H1 (cell line): Measurements from ENCODE around the gene PIEZO1. TPM values are rescaled to one million over a fixed set of nuclear protein-coding genes. Genes with fewer than 3 reads are reported as not detected.

Source experiments
- CTCF ChIA-PET: fragments of 300-600 bp; sonication (Branson Sonifier 250); formaldehyde crosslinking; loops from one replicate; lab custom pipeline; 2021; ENCODE audit not compliant: partially characterized antibody; lab: Charles Lee
- POLR2A ChIA-PET: fragments of 300-600 bp; sonication (Branson Sonifier 250); formaldehyde crosslinking; loops from one replicate; lab custom pipeline; 2021; ENCODE audit warnings: inconsistent platforms; ENCODE audit not compliant: partially characterized antibody; lab: Charles Lee
- DNase-seq, 2 experiments: peaks; one replicate each; pipeline versions ENCODE4 v3.0.0 to v3.0.0-alpha.2; 2010 to 2022; ENCODE audit warnings: low spot score in 2 of 2, low read depth in 1 of 2, mixed read lengths in 1 of 2
- FAIRE-seq: peaks from 2 replicates; lab custom pipeline; 2011; peaks lifted over from hg19 to GRCh38; lab: Jason Lieb, UNC
- H2AFZ ChIP-seq: 2 replicates; pipeline ENCODE4 v1.8.1; 2012; ENCODE audit warnings: low read length, inconsistent platforms
- H2AK5ac ChIP-seq: 2 replicates; pipeline ENCODE4 v1.6.1; 2013; ENCODE audit warnings: low read depth, low read length
- H2BK120ac ChIP-seq: replicated peaks from 2 replicates; pipeline ENCODE3; 2013; ENCODE audit warnings: low read depth, low read length, inconsistent platforms
- H2BK12ac ChIP-seq: 2 replicates; pipeline ENCODE4 v1.6.1; 2013; ENCODE audit warnings: low read depth, low read length
- H2BK15ac ChIP-seq: 2 replicates; pipeline ENCODE4 v1.6.1; 2013; ENCODE audit warnings: low read length
- H2BK20ac ChIP-seq: 2 replicates; pipeline ENCODE4 v1.6.1; 2013; ENCODE audit warnings: low read length
- H2BK5ac ChIP-seq: 2 replicates; pipeline ENCODE4 v1.6.1; 2013; ENCODE audit warnings: low read depth, low read length
- H3K14ac ChIP-seq: 2 replicates; pipeline ENCODE4 v1.6.1; 2013; ENCODE audit warnings: inconsistent platforms; ENCODE audit not compliant: insufficient read length
- H3K18ac ChIP-seq: 2 replicates; pipeline ENCODE4 v1.6.1; 2013; ENCODE audit warnings: low read length; ENCODE audit errors: extremely low read depth
- H3K23ac ChIP-seq: 2 replicates; pipeline ENCODE4 v1.6.1; 2013; ENCODE audit warnings: inconsistent platforms; ENCODE audit not compliant: insufficient read length
- H3K23me2 ChIP-seq: 2 replicates; pipeline ENCODE4 v1.6.1; 2013; ENCODE audit warnings: low read depth, low read length
- H3K27ac ChIP-seq: 2 replicates; pipeline ENCODE4 v1.6.1; 2011; ENCODE audit warnings: low read depth, low read length, inconsistent platforms
- H3K27me3 ChIP-seq, 4 experiments: replicated peaks in 1 of 4; 1 replicate in 1 of 4; 2 replicates in 3 of 4; pipeline versions ENCODE4 v1.6.1 to v1.8.1; 2011 to 2013; ENCODE audit warnings: low read length in 3 of 4, mild to moderate bottlenecking in 3 of 4, inconsistent platforms in 2 of 4, mixed read lengths in 2 of 4, moderate library complexity in 1 of 4; ENCODE audit not compliant: control insufficient read depth in 3 of 4, insufficient read depth in 3 of 4; ENCODE audit errors: extremely low read depth in 1 of 4
- H3K36me3 ChIP-seq, 4 experiments: 2 replicates each; pipeline versions ENCODE4 v1.6.1 to v1.8.1; 2011 to 2013; ENCODE audit warnings: mild to moderate bottlenecking in 4 of 4, low read length in 3 of 4, moderate library complexity in 2 of 4, control low read depth in 1 of 4, inconsistent platforms in 1 of 4; ENCODE audit not compliant: insufficient read depth in 4 of 4, control insufficient read depth in 2 of 4
- H3K4ac ChIP-seq: replicated peaks from 2 replicates; pipeline ENCODE3; 2013; ENCODE audit warnings: low read length, low read depth, mixed read lengths, inconsistent platforms; ENCODE audit not compliant: insufficient read length
- H3K4me1 ChIP-seq, 4 experiments: replicated peaks in 1 of 4; 1 replicate in 1 of 4; 2 replicates in 3 of 4; pipeline versions ENCODE4 v1.6.1 to v1.8.1; 2011 to 2013; ENCODE audit warnings: low read length in 3 of 4, inconsistent platforms in 2 of 4, mixed read lengths in 1 of 4; ENCODE audit not compliant: insufficient read depth in 4 of 4, control insufficient read depth in 3 of 4
- H3K4me2 ChIP-seq, 2 experiments: 2 replicates each; pipeline versions ENCODE4 v1.6.1 to v1.8.1; 2011 to 2013; ENCODE audit warnings: low read depth in 2 of 2, low read length in 2 of 2, control low read depth in 1 of 2, inconsistent platforms in 1 of 2, mild to moderate bottlenecking in 1 of 2; ENCODE audit not compliant: insufficient read depth in 1 of 2
- H3K4me3 ChIP-seq, 4 experiments: fragments of 200-600, 300-600 bp in 1 of 4; sonication (generic), shearing (Covaris generic), sonication (Bioruptor Twin) in 1 of 4; 2 replicates each; pipeline versions ENCODE4 v1.5.1 to v1.8.1; 2011 to 2016; ENCODE audit warnings: low read length in 4 of 4, low read depth in 3 of 4, control low read depth in 2 of 4, inconsistent platforms in 2 of 4, mild to moderate bottlenecking in 2 of 4, mixed read lengths in 1 of 4, moderate library complexity in 1 of 4; ENCODE audit not compliant: insufficient read depth in 2 of 4; ENCODE audit errors: extremely low read depth in 1 of 4
- H3K56ac ChIP-seq: replicated peaks from 2 replicates; pipeline ENCODE3; 2013; ENCODE audit warnings: low read depth, mild to moderate bottlenecking, mixed read lengths, low read length, inconsistent platforms; ENCODE audit not compliant: insufficient read length
- H3K79me1 ChIP-seq: 2 replicates; pipeline ENCODE4 v1.6.1; 2013; ENCODE audit warnings: low read depth, low read length, control low read depth
- H3K79me2 ChIP-seq, 2 experiments: 2 replicates each; pipeline versions ENCODE4 v1.6.1 to v1.8.1; 2012 to 2013; ENCODE audit warnings: low read length in 2 of 2, mild to moderate bottlenecking in 2 of 2, inconsistent platforms in 1 of 2; ENCODE audit not compliant: insufficient read depth in 2 of 2, control insufficient read depth in 1 of 2
- H3K9ac ChIP-seq, 4 experiments: replicated peaks in 1 of 4; 1 replicate in 1 of 4; 2 replicates in 3 of 4; pipeline versions ENCODE4 v1.6.1 to v1.8.1; 2011 to 2013; ENCODE audit warnings: low read depth in 3 of 4, low read length in 3 of 4, control low read depth in 2 of 4, mild to moderate bottlenecking in 2 of 4, moderate library complexity in 2 of 4, inconsistent platforms in 1 of 4; ENCODE audit errors: extremely low read depth in 1 of 4
- H3K9me3 ChIP-seq, 2 experiments: 2 replicates each; pipeline versions ENCODE4 v1.6.1 to v1.8.1; 2012 to 2013; ENCODE audit warnings: mild to moderate bottlenecking in 2 of 2, moderate library complexity in 2 of 2, control low read depth in 1 of 2, inconsistent platforms in 1 of 2, low read depth in 1 of 2, low read length in 1 of 2, mixed read lengths in 1 of 2; ENCODE audit not compliant: insufficient read depth in 2 of 2
- H4K20me1 ChIP-seq, 2 experiments: replicated peaks in 1 of 2; 2 replicates each; pipeline versions ENCODE3 to v1.8.1; 2011 to 2013; ENCODE audit warnings: inconsistent platforms in 2 of 2, low read length in 2 of 2, mild to moderate bottlenecking in 1 of 2; ENCODE audit not compliant: insufficient read depth in 2 of 2, control insufficient read depth in 1 of 2
- H4K5ac ChIP-seq: 2 replicates; pipeline ENCODE4 v1.6.1; 2013; ENCODE audit warnings: low read length, low read depth, mixed read lengths, inconsistent platforms; ENCODE audit not compliant: insufficient read length
- H4K8ac ChIP-seq: 2 replicates; pipeline ENCODE4 v1.8.0; 2013; ENCODE audit warnings: mild to moderate bottlenecking, moderate library complexity, low read length, inconsistent platforms; ENCODE audit not compliant: insufficient read depth; ENCODE audit errors: extremely low read depth
- H4K91ac ChIP-seq: replicated peaks from 2 replicates; pipeline ENCODE3; 2013; ENCODE audit warnings: low read length, mixed read lengths, inconsistent platforms; ENCODE audit not compliant: insufficient read length
- ASH2L ChIP-seq: fragments of 200-600, 300-600 bp; sonication (generic); IDR thresholded peaks from one replicate; pipeline ENCODE4 v1.7.1; 2017; ENCODE audit warnings: low read length
- CEBPB ChIP-seq: IDR thresholded peaks from 2 replicates; pipeline ENCODE4 v1.6.1; 2012; ENCODE audit warnings: low read depth, low read length
- GTF2F1 ChIP-seq: IDR thresholded peaks from 2 replicates; pipeline ENCODE4 v1.6.1; 2012; ENCODE audit warnings: low read depth, low read length, improper control_type of control experiment, borderline replicate concordance
- HDAC2 ChIP-seq, 2 experiments: fragments of 300-600 bp in 1 of 2; sonication (generic) in 1 of 2; IDR thresholded peaks; 2 replicates each; pipeline ENCODE4 v1.6.1; 2011 to 2012; ENCODE audit warnings: low read depth in 2 of 2, low read length in 2 of 2, mild to moderate bottlenecking in 2 of 2, moderate library complexity in 2 of 2, borderline replicate concordance in 1 of 2, inconsistent platforms in 1 of 2
- JUND ChIP-seq: IDR thresholded peaks from 2 replicates; pipeline ENCODE4 v1.6.1; 2011; ENCODE audit warnings: mild to moderate bottlenecking, improper control_type of control experiment, low read length
- KDM5A ChIP-seq: fragments of 200-600 bp; IDR thresholded peaks from 2 replicates; pipeline ENCODE4 v1.7.1; 2012; ENCODE audit warnings: mild to moderate bottlenecking, low read length, inconsistent platforms, mixed read lengths
- SIN3A ChIP-seq, 2 experiments: IDR thresholded peaks in 1 of 2; conservative IDR thresholded peaks in 1 of 2; 2 replicates each; pipeline ENCODE4 v1.6.1; 2011 to 2012; ENCODE audit warnings: low read length in 2 of 2, improper control_type of control experiment in 1 of 2, low read depth in 1 of 2, mild to moderate bottlenecking in 1 of 2
- SIX5 ChIP-seq: IDR thresholded peaks from 2 replicates; pipeline ENCODE4 v1.6.1; 2011; ENCODE audit warnings: mild to moderate bottlenecking, low read depth, low read length
- SP1 ChIP-seq: IDR thresholded peaks from 2 replicates; pipeline ENCODE4 v1.6.1; 2011; ENCODE audit warnings: low read depth, low read length
- SRF ChIP-seq: IDR thresholded peaks from 2 replicates; pipeline ENCODE4 v1.6.1; 2011; ENCODE audit warnings: mild to moderate bottlenecking, low read depth, low read length, moderate library complexity
- SUZ12 ChIP-seq: fragments of 200-600 bp; sonication (generic); IDR thresholded peaks from 2 replicates; pipeline ENCODE4 v1.6.1; 2012; ENCODE audit warnings: mild to moderate bottlenecking, inconsistent platforms, low read length, moderate library complexity, mixed read lengths
- WGBS, 2 experiments: shearing (Covaris generic) in 1 of 2; methylation state at CpG; one replicate each; pipeline versions ENCODE4 v1.1.6 to v1.1.7; 2013 to 2015; ENCODE audit warnings: low lambda C conversion rate in 2 of 2, mixed read lengths in 2 of 2, inconsistent platforms in 1 of 2, low coverage in 1 of 2, missing lambda C conversion rate in 1 of 2; ENCODE audit not compliant: insufficient replicate concordance in 2 of 2, insufficient coverage in 1 of 2, insufficient read length in 1 of 2; ENCODE audit errors: extremely low coverage in 1 of 2, missing lambda C conversion rate in 1 of 2; 5-methylcytosine and 5-hydroxymethylcytosine counted together
- polyA plus RNA-seq, 7 experiments: library from polyadenylated mRNA; depleted of rRNA in 3 of 7; stranded (reverse) in 5 of 7; unstranded in 2 of 7; fragments of >200 nt in 5 of 7; fragments of 200-250 nt in 2 of 7; gene quantifications; 1 replicate in 5 of 7; 2 replicates in 1 of 7; 4 replicates in 1 of 7; pipeline versions ENCODE4 v1.2.1 to v1.2.3, GENCODE V29; 2011 to 2013; ENCODE audit warnings: missing spikeins in 2 of 7, mixed read lengths in 2 of 7
- total RNA-seq: library from RNA; stranded (reverse); fragmentation: NEBNext Ultra II Directional; extraction: Animal tissue kit (Norgen Biotek cat#: 25700); gene quantifications from 2 replicates; pipeline ENCODE4 v1.2.1, GENCODE V29; 2021
- TF ChIP-seq, protein P1 (sequence below): IDR thresholded peaks from 2 replicates; pipeline ENCODE4 v1.6.1; 2011; ENCODE audit warnings: low read length, improper control_type of control experiment

The PIEZO1 gene
- total and polyA plus RNA-seq, 2 of the 8 experiments (the other 6 are each of a cell fraction or from before 2014, with no cell fraction given) = 42.3 to 67.5 TPM

DNA sequence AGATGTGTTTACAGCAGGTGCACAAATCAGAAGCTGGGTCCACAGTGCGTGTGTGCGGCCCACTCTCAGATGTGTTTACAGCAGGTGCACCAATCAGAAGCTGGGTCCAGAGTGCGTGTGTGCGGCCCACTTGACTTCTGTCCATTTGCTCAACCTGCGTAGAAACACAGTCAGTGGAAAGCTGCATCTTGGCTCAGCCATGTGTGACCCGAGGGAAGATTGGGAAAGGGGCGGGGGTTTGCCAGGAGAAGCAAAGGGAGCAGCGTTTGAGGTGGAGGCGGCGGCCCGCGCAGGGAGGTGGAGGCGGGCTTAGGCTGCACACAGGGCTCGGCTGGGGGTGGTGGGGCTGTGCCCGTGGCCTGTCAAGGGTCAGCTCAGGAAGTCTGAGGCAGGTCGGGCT lies 74.5 kb downstream of the PIEZO1 start:
- Histone ChIP-seq H4K5ac (no peak overlapping the region), H2AFZ (no peak overlapping the region), H3K36me3 (peaks cover 0 to 17% (median 4%) of the 10 kb centered on the region in 4 experiments; a peak in 4 of 8 replicates), H3K18ac (no peak overlapping the region), H2AK5ac (no peak overlapping the region), H3K9ac (no peak overlapping the region), H3K27me3 (no peaks in the 10 kb centered on the region), H3K4me3 (no peak overlapping the region), H3K27ac (no peak overlapping the region), H2BK120ac (no peak overlapping the region), H2BK20ac (no peak overlapping the region), H3K4ac (no peak overlapping the region), H3K23ac (no peak overlapping the region), H2BK12ac (no peak overlapping the region), H4K20me1 (peaks cover 4 to 9% of the 10 kb centered on the region in 2 experiments), H2BK15ac (no peak overlapping the region), H3K56ac (no peak overlapping the region), H3K79me1 (peaks cover 11% of the 10 kb centered on the region), H3K4me2 (no peak overlapping the region), H4K8ac (peak overlapping the region; percentile 59; the same call in 1 of the 2 replicates), H3K79me2 (peaks cover 0 to 22% of the 10 kb centered on the region in 2 experiments; a peak in 1 of 4 replicates), H4K91ac (no peak overlapping the region), H3K4me1 (peaks cover 0 to 3% (median 0%) of the 10 kb centered on the region in 4 experiments; a peak in 3 of 7 replicates), H2BK5ac (no peak overlapping the region; the same call in 1 of the 2 replicates), H3K23me2 (peaks cover 9% of the 10 kb centered on the region; the same call in 1 of the 2 replicates), H3K14ac (no peak overlapping the region), H3K9me3 (no peaks in the 10 kb centered on the region)
- no peak for TF ChIP-seq SUZ12
- no peak for TF ChIP-seq HDAC2 (IDR thresholded peaks at IDR 0.05; ENCODE audit: borderline replicate concordance in 1 of 2, low read depth in 2 of 2, low read length in 2 of 2)
- no peak for TF ChIP-seq CEBPB
- no peak for TF ChIP-seq SIN3A (conservative IDR thresholded peaks at IDR 0.05 in 1 of 2, IDR thresholded peaks at IDR 0.05 in 1 of 2; ENCODE audit: low read depth in 1 of 2, low read length in 2 of 2)
- TF ChIP-seq SIX5 = no peak
- no peak for TF ChIP-seq SP1
- no peak for TF ChIP-seq GTF2F1
- TF ChIP-seq JUND = no peak
- TF ChIP-seq ASH2L = no peak
- no peak for TF ChIP-seq SRF
- TF ChIP-seq, protein P1, sequence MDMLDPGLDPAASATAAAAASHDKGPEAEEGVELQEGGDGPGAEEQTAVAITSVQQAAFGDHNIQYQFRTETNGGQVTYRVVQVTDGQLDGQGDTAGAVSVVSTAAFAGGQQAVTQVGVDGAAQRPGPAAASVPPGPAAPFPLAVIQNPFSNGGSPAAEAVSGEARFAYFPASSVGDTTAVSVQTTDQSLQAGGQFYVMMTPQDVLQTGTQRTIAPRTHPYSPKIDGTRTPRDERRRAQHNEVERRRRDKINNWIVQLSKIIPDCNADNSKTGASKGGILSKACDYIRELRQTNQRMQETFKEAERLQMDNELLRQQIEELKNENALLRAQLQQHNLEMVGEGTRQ = no peak
- no peak for TF ChIP-seq KDM5A
- FAIRE-seq (no peak), DNase-seq (no peak)
- ChIA-PET POLR2A (interaction anchor here (0.6 to 2.1 kb wide), 3 partner anchors 11 to 99 kb away, joined by 3 to 6 read pairs (median 3); no protein-coding TSS in a partner anchor), CTCF (interaction anchor here (0.6 to 6.3 kb wide), 4 partner anchors 12 to 278 kb away, joined by 3 to 33 read pairs (median 3); no protein-coding TSS in a partner anchor)
- 96% methylated on average over 10 of the region's 16 CpGs; no CpG with 5 or more reads in 1 of the 2 experiments for WGBS, 2 experiments
